HCT116 (cell line): Measurements from ENCODE around the gene CAMK2N1.

Source experiments
- CTCF ChIP-seq, 3 experiments: fragments of 200-600 bp in 1 of 3; sonication (generic) in 1 of 3; IDR thresholded peaks in 2 of 3; conservative IDR thresholded peaks in 1 of 3; 2 replicates each; pipeline ENCODE4 v1.5.1; 2012 to 2017; ENCODE audit warnings: low read depth in 2 of 3, low read length in 2 of 3, antibody characterized with exemption in 1 of 3, borderline replicate concordance in 1 of 3, control low read depth in 1 of 3, mild to moderate bottlenecking in 1 of 3, mixed read lengths in 1 of 3, mixed run types in 1 of 3, moderate library complexity in 1 of 3; ENCODE audit not compliant: insufficient read depth in 1 of 3
- ELF1 ChIP-seq: IDR thresholded peaks from 2 replicates; pipeline ENCODE4 v1.6.1; 2012; ENCODE audit warnings: low read depth, borderline replicate concordance
- MAX ChIP-seq: IDR thresholded peaks from 2 replicates; pipeline ENCODE4 v1.6.1; 2012
- REST ChIP-seq: IDR thresholded peaks from 2 replicates; pipeline ENCODE4 v1.6.1; 2012; ENCODE audit warnings: low read depth
- ZFX ChIP-seq: fragments of 450-650 bp; IDR thresholded peaks from 2 replicates; pipeline ENCODE4 v1.6.1; 2017
- ZNF274 ChIP-seq: fragments of 200-500 bp; sonication (Bioruptor generic); IDR thresholded peaks from 2 replicates; pipeline ENCODE4 v1.6.1; 2014; ENCODE audit warnings: mild to moderate bottlenecking, low read depth, low read length, inconsistent platforms

GRCh38 chr1:20463502-20463901 lies 22.5 kb downstream of the CAMK2N1 start:
- TF ChIP-seq REST (no peak), ELF1 (no peak), MAX (no peak), ZFX (no peak), CTCF (IDR thresholded peaks at IDR 0.05 in 2 of 3, conservative IDR thresholded peaks at IDR 0.05 in 1 of 3; ENCODE audit: borderline replicate concordance in 1 of 3, insufficient read depth in 1 of 3, low read depth in 2 of 3, low read length in 2 of 3) (no peak), ZNF274 (no peak)
